ENCODE measurements around the gene RHEX.
A peak's percentile ranks its signal among the peaks of the same experiment; 100 is the strongest.
"Not testable (repeated sequence)": the region's sequence is repeated elsewhere in the genome, so short reads cannot be mapped to it uniquely, and the experiment has no call there.

RHEX gene

DNA sequence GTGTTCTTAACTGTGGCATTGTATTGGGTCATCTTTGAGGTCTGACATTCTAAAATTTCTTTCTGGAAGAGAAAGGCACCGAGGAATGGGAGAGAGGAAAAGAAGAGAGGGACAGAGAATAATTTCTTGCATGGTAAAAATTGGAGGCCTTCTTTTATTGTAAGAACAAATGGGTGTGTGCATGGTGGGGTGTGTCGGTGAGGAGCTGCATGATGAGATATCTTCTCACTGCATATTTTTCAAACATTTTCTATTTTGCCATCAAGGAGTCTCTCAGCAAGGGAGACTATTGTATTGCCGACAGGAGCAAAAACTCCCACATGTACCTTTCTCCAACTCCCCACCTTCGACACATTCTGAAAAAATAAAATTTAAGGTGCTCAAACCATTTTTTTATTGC lies 22.8 kb upstream of the RHEX start:
- DNase-seq (ENCODE audit: low spot score): no peak

DNA sequence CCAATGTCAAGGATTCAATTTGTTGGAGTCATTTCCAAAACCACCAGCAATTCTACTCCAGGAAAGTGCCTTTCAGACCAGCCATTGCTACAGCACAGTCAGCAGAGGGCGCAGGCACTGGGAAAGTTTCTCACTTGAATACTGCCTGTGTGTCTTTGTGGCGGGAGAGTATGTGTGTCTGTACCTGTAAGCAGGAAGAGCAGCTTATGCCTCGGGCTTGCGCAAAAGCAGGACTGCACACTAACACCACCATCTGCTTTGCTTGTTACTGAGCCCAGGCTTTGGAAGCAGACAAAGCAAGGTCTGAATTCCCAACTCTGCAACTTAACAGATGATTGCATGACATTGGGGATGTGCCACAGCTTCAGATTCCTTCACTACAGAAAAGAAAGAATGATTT lies 22.3 kb upstream of the RHEX start:
- peak; percentile 53 for DNase-seq (ENCODE audit: low spot score)

DNA sequence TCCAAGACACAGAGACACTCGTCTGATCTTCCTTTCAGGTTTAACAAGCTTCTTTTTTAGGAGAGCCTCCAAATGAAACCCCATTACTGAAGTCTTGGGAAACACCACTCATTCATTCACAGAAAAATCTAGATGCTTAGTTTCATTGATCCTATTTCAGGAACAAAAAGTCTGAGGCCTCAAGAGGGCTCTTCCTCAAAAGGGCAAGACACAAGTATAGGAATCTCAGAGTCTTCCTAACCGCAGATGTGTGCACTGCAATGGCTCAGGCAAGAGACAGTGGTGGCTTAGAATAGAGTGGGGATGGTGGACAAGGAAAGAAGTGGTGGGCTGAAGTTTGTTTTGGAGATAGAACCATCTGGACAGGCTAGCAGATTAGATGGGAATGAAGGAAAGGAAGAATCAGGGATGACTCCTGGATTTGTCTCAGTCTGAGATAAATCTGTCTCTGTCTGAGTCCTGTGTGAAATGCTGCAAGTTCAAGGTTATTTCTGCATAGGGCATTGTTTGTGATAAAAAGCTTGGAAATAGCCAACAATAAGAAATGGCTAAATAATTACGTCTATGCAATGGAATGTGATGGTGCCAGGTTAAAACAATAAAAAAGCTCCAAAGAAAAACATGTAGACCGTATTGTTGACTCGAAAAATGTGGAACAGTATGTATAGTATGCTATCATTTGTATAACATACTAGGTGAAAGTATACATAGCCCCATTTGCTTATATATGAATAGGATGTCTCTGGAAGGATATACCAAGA lies 20.4 kb upstream of the RHEX start:
- no peak for DNase-seq (ENCODE audit: low spot score)

DNA sequence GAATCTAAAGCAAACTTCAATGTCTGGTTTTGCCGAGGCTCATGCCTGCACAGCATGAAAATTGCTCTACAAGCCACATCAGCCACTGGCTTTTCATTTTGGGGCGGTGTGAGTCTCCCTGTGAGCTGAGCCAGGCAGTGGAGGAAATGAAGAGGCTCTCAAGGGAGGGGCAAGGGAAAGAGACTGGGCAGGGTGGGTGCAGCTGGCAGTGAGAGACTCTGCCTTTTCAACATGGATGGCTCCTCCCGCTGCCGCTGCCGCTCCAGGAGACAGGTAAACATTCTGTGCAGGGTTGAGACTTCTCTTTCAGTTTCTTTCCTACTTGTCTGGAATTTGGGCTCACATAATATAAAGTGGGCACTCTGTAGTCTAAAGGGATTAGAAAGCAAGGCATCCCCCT lies 17.9 kb upstream of the RHEX start:
- DNase-seq (ENCODE audit: low spot score): no peak

DNA sequence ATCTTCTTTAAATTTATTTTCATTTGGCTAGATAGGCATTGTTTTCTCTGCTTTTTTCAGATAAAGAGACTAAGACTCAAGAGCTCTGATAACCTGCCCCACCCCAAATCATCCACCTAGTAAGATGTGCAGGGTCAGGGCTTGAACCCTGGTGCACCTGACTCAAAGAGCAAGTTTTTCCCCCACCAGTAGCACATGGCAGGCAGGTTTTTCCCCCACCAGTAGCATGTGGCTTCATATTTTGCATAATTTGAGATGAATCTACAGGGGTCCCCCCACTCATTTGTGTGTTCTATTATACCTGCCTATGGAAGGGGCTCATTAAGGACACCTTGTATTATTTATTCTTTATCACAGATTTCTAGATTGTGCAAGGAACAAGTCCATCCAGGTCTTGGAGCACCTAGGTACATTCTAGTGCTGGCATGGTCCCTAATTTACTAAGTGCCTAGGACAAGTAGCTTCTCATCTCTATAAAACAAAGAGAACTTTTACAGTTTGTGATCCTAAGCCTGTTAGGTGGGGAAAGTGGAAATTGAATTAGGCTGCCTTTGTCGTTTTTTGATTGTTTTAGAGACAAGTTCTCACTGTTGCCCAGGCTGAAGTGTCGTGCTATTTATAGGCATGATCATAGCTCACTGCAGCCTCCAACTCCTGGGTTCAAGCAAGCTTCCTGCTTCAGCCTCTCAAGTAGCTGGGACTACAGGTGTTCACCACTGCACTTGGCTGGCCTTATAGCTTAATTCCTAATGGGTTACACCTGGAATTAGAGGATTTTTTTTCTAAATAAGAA lies 16.1 kb upstream of the RHEX start:
- no peak for DNase-seq (ENCODE audit: low spot score)

DNA sequence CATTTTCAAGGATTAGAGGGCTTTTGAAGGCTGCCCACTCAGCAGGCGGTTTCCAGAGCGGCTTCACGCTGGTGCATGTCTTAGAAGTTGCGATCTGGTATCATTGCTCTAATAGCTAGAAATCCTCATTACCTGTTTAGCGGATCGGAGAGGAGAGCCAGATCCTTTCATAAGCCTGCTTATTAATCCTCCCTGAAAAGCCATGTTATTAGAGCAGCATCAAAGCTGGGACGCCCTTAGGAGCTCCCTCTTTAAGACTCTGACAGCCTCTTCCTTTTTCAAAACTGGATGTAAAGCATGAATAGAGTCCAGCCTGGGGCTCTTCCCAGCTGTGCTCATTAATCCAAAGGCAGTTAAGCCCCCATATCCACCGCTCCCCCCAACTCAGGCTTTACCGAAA lies 15.4 kb upstream of the RHEX start:
- no peak for DNase-seq (ENCODE audit: low spot score)

DNA sequence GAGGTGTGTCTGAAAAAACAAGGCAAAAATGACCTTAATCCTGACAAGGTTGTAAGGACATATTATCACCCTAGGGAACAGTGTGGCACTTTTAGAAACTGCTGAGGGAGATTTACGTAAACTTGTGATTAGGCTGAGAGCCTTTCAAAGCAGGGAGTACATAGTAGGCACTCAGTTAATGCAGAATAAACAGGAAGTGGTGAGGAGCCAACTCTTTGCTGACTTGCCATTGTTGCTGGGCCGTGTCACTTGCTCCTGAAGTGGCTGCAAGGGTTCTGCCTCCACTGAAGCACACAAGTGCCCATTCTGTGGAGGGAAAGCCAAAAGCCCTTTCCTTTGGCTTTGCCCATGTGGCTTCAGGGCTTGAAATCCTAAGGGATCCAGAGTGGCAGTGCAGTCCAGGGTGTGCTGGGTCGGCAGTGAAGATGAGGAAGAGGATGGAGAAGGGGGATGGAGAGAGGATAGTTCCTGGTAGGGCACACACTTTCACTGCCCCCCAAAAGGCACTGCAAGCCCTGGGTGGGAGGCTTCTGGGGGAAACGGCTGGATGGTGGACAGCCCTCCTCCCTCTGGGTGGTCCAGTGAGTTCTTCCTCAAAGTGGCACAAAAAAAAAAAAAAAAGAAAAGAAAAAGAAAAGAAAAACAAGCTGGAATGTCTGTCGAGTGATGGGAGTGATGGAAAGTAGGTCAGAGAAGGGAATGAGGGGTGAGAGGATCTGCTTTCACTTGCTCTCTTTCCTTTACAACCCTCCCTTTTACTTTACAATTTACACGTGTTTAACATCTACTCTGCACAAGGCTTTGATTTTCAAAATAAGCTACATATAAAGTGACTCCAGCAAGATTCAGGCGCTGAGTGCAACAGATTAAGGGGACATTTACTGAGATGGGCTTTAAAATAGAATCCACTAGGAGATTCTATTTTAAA lies 13.7 kb upstream of the RHEX start:
- DNase-seq (ENCODE audit: low spot score): no peak

DNA sequence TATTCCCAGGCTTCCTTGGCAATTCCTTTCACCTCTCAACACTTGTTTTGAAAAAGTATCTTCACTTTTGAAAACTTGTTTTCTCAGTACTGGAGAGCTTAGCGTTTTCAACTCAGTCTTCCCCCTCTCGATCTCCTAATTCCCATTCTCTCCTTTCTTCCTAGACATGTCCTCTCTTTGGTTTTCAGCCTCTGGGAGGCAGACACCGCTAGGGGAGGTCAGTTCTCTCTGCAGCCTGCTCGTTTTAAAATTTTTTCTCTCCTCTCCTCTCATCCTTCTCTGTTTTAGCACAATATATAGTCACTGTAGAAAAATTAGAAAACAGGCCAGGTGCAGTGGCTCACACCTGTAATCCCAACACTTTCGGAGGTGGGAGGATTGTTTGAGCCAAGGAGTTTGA lies 12.6 kb upstream of the RHEX start:
- DNase-seq (ENCODE audit: low spot score): no peak

DNA sequence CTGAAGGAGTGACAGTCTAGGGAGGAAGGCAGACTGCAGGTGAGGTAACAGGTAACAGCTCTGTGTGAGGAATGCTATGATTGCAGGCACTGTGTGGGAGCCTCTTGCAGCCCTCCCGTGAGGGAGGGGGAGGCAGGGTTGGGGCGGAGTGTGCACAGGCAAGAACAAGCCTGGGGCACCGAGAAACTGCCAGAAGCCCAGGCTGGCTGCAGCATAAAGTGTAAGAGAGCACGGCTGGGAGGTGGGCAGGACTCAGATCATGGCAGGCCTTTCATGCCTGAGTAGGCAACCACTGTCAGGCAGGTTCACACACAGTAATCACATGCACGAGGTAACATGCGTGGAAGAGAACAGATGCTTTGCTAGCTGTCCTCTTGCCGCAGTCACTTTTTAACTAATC lies 11.3 kb upstream of the RHEX start:
- DNase-seq (ENCODE audit: low spot score): no peak

DNA sequence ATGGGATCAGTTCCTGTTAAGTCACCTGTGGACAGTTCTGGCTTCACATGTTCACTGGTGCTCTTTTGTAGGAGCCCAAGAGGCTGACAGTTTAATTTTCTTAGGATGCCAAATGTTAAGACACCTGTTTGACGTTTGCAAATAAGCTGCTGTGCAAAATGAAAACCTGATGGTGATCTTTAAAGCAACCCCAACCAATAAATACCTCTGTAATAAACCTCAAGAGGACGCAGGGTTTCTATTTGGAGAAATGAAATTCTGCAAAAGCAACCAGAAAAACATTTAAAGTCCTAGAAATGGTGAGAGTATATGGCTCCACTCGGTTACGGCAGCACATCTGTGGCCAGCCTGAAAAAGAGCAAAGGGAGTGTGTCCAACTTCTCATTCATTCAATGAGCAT lies 5.7 kb upstream of the RHEX start:
- no peak for DNase-seq (ENCODE audit: low spot score)

DNA sequence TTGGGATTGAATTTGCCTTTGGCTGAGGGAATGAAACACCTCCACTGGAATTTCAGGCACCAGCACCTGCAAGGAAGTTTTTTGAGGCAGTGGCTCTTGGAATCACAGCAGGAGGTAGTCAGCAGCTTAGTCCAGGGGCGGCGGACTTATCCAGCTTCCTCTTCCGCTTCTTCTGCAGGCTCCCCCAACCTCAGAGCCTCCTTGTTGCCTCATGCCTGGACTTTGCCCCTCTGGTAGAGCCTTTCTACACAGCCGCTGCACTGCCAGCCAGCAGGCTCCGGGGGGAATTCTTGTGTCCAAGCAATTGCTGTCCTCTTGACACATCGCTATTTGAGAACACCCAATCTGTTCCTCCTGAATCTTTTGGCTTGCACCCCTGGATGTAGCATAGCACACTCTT lies 4.4 kb upstream of the RHEX start:
- peak; percentile 66 for DNase-seq (ENCODE audit: low spot score)

DNA sequence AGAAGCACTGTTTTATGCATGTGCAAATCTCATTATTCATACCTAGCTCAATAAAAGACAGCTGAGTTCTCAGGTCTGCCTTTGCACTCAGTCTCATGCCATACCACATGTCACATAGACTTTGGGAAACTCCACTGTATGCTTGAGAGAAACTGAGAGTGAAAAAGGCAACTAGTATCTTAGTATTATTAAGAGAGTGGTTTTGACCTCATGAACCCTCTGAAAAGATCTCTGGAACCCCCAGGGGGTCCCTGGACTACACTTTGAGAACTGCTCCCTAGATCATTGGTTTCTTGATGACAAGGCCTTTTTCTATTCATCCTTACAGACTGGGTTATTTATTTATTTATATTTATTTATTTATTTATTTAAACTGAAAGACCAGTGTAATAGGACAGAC lies 3.7 kb upstream of the RHEX start:
- no peak for DNase-seq (ENCODE audit: low spot score)

DNA sequence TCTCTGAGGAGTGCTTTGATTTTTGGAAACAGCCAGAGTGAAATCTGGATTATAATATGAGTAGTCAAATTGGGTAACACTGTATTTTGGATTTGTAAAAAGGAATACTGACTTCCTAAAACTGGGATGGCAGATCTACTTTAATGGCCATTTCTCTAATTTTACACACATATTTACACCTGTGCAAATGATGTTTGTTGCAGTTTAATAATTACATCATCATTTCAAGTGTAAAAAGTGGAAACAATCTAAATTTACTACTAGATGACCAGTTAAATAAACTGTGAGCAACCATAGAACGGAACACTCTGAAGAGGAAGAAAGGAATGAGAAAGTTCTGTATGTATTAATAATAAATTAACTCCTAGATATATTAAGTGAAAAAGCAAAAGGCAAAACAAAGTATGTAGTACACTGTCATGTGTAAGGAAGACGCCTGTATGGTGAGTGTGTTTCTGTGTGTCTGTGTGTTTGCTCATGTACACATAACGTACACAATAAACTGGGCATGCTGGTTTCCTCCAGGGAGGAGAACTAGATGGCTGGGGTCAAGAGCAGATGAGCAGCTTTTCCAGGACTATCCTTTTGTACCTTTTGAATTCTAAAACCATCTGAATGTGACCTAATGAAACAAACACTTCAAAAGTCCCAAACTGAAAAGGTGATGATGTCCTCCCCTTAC lies 2.9 kb upstream of the RHEX start:
- DNase-seq (ENCODE audit: low spot score): no peak

DNA sequence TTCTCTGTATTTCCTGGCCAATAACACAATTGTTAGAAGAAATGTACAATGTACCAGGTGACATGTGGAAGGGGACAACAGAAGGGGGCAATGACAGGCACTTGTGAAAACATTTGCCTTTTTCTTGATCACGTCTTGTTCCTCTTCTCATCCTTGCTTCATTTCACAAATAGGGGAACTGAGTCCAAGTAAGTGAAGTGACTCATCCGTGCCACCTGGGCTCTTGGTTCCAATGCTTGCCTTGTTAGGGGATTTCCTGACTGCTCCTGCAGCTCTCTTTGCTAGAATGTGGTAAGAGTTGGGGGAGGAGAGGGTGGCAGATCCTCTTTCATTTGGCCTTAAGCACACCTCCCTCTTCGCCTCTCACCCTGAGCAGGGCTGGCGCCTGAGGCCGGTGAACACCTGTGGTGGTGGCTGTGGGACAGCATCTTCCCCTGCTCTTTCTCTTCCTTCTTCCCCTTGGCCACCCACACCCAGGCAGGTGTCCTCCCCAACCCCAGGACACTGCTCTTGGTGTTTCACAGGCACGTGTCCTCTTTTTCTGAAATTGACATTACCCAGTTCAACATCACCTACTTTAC lies 2.2 kb upstream of the RHEX start:
- no peak for DNase-seq (ENCODE audit: low spot score)

DNA sequence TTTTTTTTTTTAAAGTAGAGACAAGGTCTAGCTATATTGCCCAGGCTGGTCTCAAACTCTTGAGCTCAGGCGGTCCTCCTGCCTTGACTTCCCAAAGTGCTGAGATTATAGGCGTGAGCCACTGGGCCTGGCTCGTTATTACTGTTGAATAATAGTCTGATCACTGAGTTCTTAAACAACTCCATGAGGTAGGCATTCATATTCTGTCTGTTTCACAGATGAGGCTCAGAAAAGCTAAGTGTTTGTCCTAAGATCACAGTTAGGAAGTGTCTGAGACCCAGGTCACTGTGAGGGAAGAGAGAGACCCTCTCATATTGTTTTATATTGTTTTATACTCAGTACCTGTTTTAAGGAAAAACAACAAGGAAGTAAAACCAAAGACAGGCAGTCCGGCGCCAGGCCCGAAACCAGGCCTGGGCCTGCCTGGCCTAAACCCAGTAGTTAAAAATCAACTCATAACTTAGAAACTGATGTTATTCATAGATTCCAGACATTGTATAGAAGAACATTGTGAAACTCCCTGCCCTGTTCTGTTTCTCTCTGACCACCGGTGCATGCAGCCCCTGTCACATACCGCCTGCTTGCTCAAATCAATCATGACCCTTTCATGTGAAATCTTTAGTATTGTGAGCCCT lies 625 bp upstream of the RHEX start:
- not testable (repeated sequence) for DNase-seq (ENCODE audit: low spot score)

DNA sequence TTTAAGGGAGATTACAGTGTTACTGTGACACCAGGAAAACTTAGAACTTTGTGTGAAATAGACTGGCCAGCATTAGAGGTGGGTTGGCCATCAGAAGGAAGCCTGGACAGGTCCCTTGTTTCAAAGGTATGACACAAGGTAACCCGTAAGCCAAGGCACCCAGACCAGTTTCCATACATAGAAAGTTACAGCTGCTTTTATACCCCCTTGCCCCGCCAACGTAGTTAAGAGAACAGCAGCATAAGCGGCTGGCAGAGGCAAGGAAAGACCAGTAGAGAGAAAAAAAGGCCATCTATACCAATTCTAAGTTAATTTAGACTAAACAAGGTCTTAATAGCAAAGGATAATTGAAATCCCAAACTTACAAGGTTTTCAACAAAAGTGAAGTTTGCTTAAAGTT lies 643 bp downstream of the RHEX start:
- DNase-seq (ENCODE audit: low spot score): not testable (repeated sequence)

DNA sequence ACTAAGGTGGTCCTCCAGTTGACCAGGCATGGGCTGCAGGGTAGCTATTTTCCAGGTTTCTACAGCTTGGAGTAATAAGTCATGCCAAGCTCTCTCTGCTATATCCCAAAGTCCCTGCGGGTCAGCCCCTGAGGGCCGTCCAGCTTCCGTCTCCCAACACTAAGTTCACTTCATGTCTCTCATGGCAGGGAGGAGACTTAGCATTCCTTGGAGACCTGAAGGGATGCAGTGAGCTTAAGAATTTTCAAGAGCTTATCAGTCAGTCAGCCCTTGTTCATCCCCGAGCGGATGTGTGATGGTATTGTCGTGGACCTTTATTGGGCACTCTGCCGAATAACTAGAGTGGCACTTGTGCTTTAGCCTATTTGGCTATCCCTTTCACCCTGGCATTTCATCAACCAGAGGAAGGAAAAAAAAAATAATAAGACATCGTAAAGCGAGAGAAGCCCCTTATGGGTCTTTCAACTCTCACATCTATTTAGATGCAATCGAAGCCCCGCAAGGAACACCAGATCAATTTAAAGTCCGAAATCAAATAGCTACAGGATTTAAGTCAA lies 2.2 kb downstream of the RHEX start:
- not testable (repeated sequence) for DNase-seq (ENCODE audit: low spot score)

DNA sequence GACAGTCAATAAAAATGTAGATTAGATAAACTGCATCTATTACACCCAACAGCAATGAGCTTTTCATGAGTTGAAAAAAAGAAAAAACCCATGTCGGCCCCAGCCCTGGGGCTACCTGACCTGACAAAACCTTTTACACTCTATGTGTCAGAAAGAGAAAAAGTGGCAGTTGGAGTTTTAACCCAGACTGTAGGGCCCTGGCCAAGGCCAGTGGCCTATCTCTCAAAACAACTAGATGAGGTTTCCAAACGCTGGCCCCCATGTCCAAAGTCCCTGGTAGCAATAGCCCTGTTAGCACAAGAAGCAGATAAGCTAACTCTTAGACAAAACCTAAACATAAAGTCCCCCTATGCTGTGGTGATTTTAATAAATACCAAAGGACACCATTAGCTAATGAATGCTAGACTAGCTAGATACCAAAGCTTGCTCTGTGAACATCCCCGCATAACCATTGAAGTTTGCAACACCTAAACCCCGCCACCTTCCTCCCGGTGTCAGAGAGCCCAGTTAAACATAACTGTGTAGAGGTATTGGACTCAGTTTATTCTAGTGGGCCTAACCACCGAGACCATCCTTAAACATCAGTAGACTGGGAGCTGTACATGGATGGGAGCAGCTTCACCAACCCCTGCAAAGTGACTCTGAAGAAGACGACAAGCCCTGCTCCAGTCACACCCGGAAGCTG lies 2.8 kb downstream of the RHEX start:
- DNase-seq (ENCODE audit: low spot score): not testable (repeated sequence)

DNA sequence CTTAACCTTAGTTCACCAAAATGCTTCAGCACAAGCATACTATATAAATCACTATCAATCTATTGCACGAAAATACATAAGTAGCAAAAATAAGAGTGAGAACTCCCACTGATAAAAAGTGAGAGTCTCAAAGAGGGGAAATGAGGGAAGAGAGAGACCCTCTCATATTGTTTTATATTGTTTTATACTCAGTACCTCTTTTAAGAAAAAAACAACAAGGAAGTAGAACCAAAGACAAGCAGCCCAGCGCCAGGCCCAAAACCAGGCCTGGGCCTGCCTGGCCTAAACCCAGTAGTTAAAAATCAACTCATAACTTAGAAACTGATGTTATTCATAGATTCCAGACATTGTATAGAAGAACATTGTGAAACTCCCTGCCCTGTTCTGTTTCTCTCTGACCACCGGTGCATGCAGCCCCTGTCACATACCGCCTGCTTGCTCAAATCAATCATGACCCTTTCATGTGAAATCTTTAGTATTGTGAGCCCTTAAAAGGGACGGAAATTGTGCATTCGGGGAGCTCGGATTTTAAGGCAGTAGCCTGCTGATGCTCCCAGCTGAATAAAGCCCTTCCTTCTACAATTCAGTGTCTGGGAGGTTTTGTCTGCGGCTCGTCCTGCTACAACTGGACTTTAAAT lies 5.4 kb downstream of the RHEX start:
- DNase-seq (ENCODE audit: low spot score): not testable (repeated sequence)

DNA sequence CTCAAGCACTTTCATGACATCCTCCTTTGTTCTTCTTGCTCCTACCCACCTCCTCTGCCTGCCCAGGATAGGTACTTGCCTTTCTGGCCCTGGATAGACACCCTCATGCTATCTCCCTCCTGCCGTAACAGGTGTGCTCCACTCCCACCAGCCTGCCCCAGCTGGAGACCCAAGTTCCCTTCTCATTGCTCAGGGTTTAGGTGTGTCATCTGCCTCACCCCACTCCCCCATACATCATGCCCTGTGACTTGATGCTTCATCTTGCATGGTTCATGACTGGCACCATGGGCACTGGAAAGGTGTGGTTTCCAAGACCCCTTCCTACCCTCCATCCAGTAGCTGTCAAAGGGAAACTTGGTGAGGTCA lies 5.9 kb downstream of the RHEX start:
- DNase-seq (ENCODE audit: low spot score): no peak

Data from HuH-7 (cell line).